ENCODE results near the gene ADM2.

Gene ADM2

GRCh38 chr22:50461536-50461935, 19.8 kb upstream of the ADM2 start:
- TF ChIP-seq CTCF (IDR thresholded peaks at IDR 0.05; ENCODE audit: control extremely low read depth, extremely low read depth, low read depth, missing control alignments) = no peak
- ChIA-PET CTCF (interaction anchor here (0.9 to 1.5 kb wide), 2 partner anchors 12 to 37 kb away, joined by 3 read pairs; no protein-coding TSS in a partner anchor), POLR2A (no interaction called here)
- no peak for DNase-seq (ENCODE audit: extremely low spot score)

DNA sequence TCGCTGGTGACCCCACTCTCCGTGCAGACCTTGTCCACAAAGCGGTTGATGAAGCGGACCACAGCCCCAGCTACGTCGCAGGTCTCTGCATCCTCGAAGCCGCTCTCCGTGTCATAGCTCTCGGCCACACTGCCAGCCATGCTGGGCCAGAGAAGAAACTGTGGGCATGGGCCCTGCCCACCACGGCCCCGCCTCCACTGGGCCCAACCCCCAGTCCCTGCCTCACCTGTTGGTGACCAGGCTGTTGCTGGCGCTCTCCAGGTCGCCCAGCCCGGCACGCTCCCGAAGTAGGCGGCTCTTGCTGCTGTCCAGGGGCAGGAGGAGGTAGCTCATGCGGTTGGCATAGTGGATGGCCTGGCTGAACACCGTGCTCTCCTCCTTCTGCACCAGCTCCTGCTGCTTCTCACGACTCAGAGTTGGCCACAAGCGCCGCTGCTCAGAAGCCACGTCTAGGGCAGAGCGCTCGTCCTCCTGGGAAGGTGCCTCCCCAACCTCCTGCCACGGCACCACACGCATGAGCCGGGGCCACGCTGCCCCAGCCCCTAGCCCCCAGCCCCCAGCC, 19.3 kb upstream of the ADM2 start:
- no peak for DNase-seq (ENCODE audit: extremely low spot score)
- TF ChIP-seq CTCF (IDR thresholded peaks at IDR 0.05; ENCODE audit: control extremely low read depth, extremely low read depth, low read depth, missing control alignments) = no peak
- ChIA-PET CTCF (interaction anchor here (0.9 to 1.5 kb wide), 2 partner anchors 12 to 36 kb away, joined by 3 read pairs; no protein-coding TSS in a partner anchor), POLR2A (no interaction called here)

GRCh38 chr22:50463188-50463900, 18.0 kb upstream of the ADM2 start:
- POLR2A ChIA-PET = no interaction called here
- TF ChIP-seq CTCF (IDR thresholded peaks at IDR 0.05; ENCODE audit: control extremely low read depth, extremely low read depth, low read depth, missing control alignments) = no peak
- CTCF ChIA-PET = no interaction called here
- no peak for DNase-seq (ENCODE audit: extremely low spot score)

DNA sequence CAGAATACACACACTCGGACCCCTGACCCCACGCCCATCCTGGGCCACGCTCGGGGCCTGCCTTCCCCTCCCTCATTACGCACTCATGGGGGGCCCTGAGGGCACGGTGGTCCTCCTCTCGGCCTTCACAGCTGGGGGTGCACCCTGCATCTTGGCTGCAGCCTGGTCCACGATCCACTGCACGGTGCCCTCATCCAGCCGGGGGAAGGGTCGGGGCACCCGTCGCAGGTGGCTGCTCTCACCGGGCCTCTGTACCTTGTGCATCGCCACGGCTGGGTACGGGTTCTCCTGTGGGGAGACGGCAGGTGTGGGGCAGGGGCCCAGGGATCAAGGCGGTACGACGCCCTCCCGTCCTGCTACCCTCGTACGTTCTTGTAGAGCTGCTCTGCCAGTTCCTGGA, 16.9 kb upstream of the ADM2 start:
- TF ChIP-seq CTCF (IDR thresholded peaks at IDR 0.05; ENCODE audit: control extremely low read depth, extremely low read depth, low read depth, missing control alignments) = no peak
- no peak for DNase-seq (ENCODE audit: extremely low spot score)
- CTCF ChIA-PET = no interaction called here
- POLR2A ChIA-PET = interaction anchor here (0.7 kb wide), 1 partner anchor 161 kb away, joined by 4 read pairs; no protein-coding TSS in a partner anchor

DNA sequence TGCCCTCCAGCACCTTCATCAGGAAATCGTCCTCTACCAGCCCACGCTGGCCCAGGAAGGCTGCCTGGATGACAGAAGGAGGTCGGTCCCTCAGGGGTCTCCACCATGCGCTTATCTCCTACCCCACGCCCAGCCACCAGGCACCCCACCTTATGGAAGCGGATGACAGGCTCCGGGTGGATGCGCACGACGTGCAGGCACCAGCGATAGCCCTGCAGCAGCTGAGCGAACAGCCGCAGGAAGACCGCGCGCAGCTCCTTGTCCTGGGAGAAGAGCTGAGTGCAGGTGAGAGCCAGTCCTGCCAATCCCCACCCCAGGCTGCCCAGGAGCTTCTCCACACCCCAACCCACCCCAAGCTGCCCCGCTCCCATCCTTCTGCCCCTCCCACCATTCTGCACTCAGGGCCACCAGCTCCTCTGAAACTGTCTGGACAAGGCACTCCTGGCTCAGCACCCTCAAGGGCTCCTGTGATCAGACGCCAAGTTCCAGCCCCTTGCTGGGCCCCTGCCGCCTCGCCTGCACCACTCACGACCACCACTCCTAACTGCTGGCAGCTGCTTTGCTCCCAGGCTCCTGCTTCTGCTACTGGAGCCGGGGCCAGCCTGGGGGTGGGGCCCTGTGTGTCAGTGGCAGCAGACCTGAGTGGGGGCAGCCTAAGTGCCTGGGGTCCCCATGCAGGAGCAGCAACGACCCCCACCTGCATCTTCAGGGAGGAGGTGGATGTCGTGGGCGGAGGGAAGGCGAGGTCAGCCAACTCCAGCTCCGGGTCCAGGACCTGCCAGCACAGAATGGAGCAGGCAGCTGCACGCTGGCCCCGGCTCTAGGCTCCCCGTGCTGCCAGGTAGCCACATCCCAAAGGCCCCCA, 16.0 kb upstream of the ADM2 start:
- TF ChIP-seq CTCF (IDR thresholded peaks at IDR 0.05; ENCODE audit: control extremely low read depth, extremely low read depth, low read depth, missing control alignments) = no peak
- DNase-seq (ENCODE audit: extremely low spot score) = no peak
- POLR2A ChIA-PET = interaction anchor here (0.7 kb wide), 1 partner anchor 162 kb away, joined by 4 read pairs; no protein-coding TSS in a partner anchor
- CTCF ChIA-PET = interaction anchor here (1.2 kb wide), 1 partner anchor 9 kb away, joined by 3 read pairs; no protein-coding TSS in a partner anchor

DNA sequence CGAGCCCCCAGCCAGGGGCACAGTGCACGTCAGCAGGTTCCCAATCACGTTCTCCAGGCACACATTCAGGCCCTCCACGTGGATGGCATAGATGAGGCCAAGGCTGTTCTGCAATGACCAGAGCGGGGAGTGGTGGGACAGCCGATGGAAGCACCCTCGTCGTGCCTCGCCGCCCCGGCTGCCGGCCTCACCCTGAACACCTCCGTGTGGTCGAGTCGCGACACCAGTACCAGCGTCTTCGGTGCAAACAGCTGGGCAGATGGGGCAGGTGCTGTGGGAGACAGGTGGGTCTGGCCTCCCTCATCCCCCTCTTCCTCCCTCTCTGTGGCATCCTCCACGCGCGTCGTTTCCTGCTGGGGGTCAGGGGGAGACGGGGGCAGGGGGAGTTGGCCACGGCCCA, 14.0 kb upstream of the ADM2 start:
- DNase-seq (ENCODE audit: extremely low spot score) = no peak
- ChIA-PET CTCF (interaction anchor here (1.9 kb wide), 1 partner anchor 30 kb away, joined by 12 read pairs; no protein-coding TSS in a partner anchor), POLR2A (no interaction called here)
- TF ChIP-seq CTCF (IDR thresholded peaks at IDR 0.05; ENCODE audit: control extremely low read depth, extremely low read depth, low read depth, missing control alignments) = no peak
